Adrenal gland (tissue), 5 donors: ENCODE data around the gene RPS15.

Experiments
- POLR2A ChIP-seq, 2 donors: fragments of 450-650 bp; IDR thresholded peaks; one replicate each; pipeline ENCODE4 v1.6.1; 2017; ENCODE audit warnings: antibody characterized with exemption in 2 of 2, mild to moderate bottlenecking in 2 of 2, moderate library complexity in 1 of 2
- TF ChIP-seq, protein P1 (sequence below), 6 experiments: fragments of 450-650 bp in 4 of 6; fragments of 200-600 bp in 2 of 6; sonication (generic) in 1 of 6; IDR thresholded peaks; 1 replicate in 5 of 6; 2 replicates in 1 of 6; pipeline versions ENCODE4 v1.5.1 to v1.8.0; 2016 to 2021; ENCODE audit warnings: antibody characterized with exemption in 6 of 6, mild to moderate bottlenecking in 2 of 6, moderate library complexity in 1 of 6
- donor health status: DM: no; HTN: no; CAD: no.

DNA sequence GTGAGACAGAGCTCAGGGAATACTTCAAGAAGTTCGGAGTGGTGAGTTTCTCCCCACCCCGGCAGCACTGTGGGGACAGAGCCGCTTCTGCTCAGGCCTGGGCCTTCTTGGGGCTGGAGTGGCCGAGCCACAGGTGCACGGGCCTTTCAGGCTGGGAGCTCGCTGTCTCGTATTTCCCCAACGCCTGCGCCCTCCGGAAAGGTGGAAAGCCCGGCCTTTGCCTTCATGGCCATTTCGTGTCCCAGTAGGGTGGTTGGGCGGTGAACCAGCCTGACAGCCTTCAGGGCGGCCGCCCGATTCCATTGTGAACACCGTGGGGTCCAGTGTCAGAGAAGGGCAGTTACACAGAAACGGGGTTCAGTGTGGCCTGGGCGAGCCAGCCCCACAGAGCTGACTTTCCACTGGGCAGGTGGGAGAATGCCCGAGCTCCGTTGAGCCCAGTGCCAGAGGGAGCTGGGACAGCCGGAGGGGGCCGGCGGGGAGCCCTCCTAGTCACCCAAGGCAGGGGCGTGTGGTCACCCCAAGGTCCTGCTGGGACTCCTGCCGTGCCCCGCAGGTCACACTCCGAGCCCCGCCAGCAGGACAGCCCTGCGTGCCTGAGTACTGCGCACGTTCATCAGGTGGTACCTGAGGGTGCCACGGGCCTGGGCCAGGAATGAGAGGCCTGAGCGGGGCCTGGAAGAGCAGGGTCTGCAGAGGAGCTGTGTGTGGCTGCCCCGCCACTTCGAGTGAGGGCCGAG lies 16.8 kb upstream of the RPS15 start:
- no peak for TF ChIP-seq POLR2A (IDR thresholded peaks at IDR 0.05)
- TF ChIP-seq, protein P1, sequence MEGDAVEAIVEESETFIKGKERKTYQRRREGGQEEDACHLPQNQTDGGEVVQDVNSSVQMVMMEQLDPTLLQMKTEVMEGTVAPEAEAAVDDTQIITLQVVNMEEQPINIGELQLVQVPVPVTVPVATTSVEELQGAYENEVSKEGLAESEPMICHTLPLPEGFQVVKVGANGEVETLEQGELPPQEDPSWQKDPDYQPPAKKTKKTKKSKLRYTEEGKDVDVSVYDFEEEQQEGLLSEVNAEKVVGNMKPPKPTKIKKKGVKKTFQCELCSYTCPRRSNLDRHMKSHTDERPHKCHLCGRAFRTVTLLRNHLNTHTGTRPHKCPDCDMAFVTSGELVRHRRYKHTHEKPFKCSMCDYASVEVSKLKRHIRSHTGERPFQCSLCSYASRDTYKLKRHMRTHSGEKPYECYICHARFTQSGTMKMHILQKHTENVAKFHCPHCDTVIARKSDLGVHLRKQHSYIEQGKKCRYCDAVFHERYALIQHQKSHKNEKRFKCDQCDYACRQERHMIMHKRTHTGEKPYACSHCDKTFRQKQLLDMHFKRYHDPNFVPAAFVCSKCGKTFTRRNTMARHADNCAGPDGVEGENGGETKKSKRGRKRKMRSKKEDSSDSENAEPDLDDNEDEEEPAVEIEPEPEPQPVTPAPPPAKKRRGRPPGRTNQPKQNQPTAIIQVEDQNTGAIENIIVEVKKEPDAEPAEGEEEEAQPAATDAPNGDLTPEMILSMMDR (IDR thresholded peaks at IDR 0.05) = no peak
